GM10248 (cell line): ENCODE measurements around the gene AGBL3.

Experiments
- CTCF ChIA-PET: fragments of 300-600 bp; sonication (Branson Sonifier 250); formaldehyde crosslinking; extraction: SDS; loops from one replicate; lab custom pipeline; 2021; ENCODE audit warnings: antibody characterized with exemption; lab: Yijun Ruan, JAX
- POLR2A ChIA-PET: fragments of 350-650 bp; sonication (Branson Sonifier 250); formaldehyde crosslinking; extraction: SDS; loops from one replicate; lab custom pipeline; 2020; ENCODE audit warnings: antibody characterized with exemption; lab: Yijun Ruan, JAX
- DNase-seq: peaks from one replicate; pipeline ENCODE4 v3.0.0; 2012; ENCODE audit errors: extremely low spot score
- TF ChIP-seq, protein P1 (sequence below): IDR thresholded peaks from 2 replicates; pipeline ENCODE4 v1.5.1; 2012; ENCODE audit warnings: mild to moderate bottlenecking, low read depth; ENCODE audit errors: extremely low read depth, missing control alignments, control extremely low read depth

Gene AGBL3

DNA sequence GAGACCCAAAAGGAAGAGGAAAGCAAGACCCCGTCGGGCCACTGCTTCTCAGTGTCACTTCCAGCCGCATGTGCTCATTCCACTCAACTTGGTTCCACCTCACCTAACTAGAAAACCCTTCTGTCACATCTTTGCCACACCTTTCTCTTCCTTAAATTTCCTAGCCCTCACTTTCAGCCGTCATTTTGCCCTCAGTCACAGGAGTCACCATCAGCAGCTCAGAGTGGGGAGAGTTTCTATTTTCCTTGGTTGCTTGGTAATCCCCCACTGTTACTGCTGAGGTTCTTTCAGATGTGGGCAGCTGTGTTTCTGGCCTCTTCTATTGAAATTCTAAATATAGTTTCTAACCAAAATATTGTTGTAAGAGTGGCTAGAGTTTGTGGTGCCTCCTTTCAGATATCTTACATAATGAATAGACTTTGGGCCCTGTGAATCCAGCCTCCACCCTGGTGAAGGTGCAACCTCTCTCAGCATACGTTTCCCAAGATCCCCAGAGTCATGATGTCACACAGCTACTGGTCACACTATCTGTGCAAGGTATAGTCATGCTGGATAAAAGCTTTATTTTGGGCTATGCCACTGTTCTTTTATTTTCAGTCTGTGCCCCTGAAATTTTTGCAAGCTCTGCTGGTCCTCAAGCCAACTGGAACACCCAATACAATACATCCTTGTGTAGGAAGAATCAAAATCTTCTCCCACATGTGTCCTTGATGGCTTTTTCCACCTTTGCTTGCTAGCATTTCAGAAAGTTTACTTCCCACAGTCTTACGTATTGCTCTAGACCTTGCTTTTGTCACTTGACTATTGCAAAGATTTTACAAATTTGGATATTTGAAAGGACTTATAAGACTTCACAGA is 9.2 kb downstream of the AGBL3 start:
- TF ChIP-seq, protein P1, sequence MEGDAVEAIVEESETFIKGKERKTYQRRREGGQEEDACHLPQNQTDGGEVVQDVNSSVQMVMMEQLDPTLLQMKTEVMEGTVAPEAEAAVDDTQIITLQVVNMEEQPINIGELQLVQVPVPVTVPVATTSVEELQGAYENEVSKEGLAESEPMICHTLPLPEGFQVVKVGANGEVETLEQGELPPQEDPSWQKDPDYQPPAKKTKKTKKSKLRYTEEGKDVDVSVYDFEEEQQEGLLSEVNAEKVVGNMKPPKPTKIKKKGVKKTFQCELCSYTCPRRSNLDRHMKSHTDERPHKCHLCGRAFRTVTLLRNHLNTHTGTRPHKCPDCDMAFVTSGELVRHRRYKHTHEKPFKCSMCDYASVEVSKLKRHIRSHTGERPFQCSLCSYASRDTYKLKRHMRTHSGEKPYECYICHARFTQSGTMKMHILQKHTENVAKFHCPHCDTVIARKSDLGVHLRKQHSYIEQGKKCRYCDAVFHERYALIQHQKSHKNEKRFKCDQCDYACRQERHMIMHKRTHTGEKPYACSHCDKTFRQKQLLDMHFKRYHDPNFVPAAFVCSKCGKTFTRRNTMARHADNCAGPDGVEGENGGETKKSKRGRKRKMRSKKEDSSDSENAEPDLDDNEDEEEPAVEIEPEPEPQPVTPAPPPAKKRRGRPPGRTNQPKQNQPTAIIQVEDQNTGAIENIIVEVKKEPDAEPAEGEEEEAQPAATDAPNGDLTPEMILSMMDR, result no peak
- DNase-seq, result peak; percentile 41
- ChIA-PET CTCF (interaction anchor here (1.9 to 3.0 kb wide), 5 partner anchors 9 to 176 kb away, joined by 5 to 28 read pairs (median 6); partner anchors contain the start of genes AGBL3, CYREN and TMEM140), POLR2A (interaction anchor here (1.4 to 1.9 kb wide), 2 partner anchors 8 to 153 kb away, joined by 4 to 7 read pairs; partner anchors contain the start of genes AGBL3 and TMEM140)

DNA sequence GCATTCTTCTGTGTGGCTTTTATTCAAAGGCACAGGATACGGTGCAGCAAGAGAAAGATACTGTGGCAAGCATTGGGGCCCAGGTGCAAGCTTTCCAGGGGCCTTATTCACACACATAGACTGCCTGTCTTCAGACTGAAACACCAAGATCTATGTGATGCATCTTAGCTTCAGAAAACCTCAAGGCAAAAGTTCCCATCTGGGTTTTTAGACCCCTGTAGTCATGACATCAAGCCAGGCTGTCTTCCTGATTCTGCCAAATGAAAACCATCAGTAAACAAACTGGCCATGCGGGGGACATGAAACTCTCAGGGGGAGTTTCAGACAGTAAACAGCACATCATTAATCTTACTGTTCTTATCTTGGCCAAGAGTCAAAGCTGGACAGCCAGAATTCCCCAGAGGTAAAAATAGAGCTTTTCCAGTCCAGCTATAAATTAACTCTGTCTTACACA is 9.8 kb downstream of the AGBL3 start:
- DNase-seq, result peak; percentile 49
- ChIA-PET POLR2A (interaction anchor here (1.4 to 1.9 kb wide), 2 partner anchors 9 to 152 kb away, joined by 4 to 7 read pairs; partner anchors contain the start of genes AGBL3 and TMEM140), CTCF (interaction anchor here (1.2 to 3.0 kb wide), 6 partner anchors 9 to 175 kb away, joined by 3 to 28 read pairs (median 6); partner anchors contain the start of genes AGBL3, CYREN and TMEM140)
- TF ChIP-seq, protein P1, result no peak

DNA sequence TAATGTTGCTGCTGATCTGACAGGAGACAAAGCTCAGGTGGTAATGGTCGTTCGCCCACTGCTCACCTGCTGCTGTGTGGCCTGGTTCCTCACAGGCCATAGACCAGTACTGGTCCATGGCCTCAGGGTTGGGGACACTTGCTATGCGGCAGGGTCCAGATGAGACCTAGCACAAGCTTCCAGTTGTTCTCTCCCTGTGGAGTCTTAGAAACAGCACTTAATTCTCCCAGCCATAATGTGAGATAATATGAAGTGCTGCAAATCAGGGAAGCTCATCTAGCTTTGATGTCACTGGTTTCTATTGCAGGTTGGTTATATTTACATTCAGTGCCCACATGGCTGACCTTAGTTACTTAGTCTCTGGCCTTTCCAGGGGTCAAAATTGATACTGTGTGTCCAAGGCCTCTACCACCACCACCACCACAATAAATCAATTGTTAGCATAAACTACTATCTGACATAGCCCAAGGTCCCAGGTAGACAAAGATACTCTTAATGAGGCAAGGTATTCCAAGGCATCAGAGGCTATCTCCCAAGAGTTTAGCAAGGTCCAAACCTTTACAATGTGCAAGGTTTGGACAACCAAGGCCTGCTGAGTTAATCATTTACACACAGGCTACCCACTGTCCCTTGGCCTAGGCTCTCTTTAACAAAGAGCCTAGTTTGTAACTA is 11.0 kb downstream of the AGBL3 start:
- TF ChIP-seq, protein P1, result no peak
- CTCF ChIA-PET, result interaction anchor here (1.2 to 3.0 kb wide), 4 partner anchors 11 to 172 kb away, joined by 3 to 28 read pairs (median 6); partner anchors contain the start of gene AGBL3
- POLR2A ChIA-PET, result no interaction called here
- no peak for DNase-seq

DNA sequence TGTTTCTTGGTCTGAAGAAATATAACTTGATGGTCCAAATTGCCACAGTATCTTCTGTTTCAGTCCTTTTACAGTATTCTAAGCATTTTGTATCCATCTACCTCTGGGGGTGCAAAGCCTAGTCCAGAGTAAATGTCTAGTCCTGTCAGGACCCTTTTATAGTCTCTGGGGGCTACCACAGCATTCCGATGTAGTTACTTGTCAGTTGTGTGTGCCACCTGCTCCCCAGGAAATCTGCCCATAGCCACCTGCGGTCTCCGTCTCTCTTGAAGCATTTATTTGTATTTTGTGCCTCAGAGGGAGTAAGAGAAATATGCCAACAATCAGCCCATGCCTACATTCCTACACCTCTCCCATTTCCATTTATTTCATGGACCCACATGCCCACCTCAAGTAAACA is 12.8 kb downstream of the AGBL3 start:
- ChIA-PET CTCF (interaction anchor here (1.1 to 1.5 kb wide), 2 partner anchors 11 to 149 kb away, joined by 3 to 4 read pairs; partner anchors contain the start of gene TMEM140), POLR2A (no interaction called here)
- TF ChIP-seq, protein P1, result no peak
- no peak for DNase-seq

DNA sequence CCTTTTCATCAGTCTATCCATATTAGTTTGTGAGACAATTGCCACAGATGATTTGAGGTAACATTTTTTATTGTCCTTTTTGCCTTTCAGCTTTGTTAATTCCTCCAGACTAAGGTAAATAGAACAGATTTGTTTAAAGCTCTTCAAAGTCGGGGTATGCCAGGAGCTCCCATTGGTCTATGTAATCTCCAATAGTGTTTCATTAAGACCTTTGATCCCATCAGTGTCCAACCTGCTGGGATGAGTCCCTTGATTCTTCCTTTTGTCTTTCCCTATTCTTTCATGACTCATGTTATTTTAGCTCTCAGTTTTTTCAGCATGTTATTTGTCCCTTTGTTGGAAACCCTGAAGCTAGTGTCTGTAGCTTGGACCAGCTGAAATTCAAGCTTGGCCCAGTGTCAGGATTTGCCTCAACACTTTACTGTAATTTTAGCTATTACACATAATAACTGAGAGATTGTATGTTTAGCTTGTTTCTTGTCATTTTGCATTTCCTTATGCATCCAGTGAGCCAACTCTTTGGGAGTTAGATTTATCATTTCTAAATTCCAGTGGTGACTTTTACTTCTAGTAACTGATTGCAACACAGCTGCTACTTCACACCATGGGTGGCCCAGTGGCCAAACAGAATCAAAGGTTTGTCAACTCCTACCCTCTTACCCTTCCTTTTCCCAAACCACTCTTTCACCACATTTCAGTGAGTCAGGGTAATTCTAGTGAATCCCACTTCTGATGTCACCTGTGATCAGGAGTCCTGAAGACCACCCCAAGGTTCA is 15.3 kb downstream of the AGBL3 start:
- POLR2A ChIA-PET, result no interaction called here
- CTCF ChIA-PET, result interaction anchor here (0.9 to 2.6 kb wide), 4 partner anchors 14 to 157 kb away, joined by 3 to 11 read pairs (median 6); partner anchors contain the start of gene AGBL3

More for the DNA sequence above, 15.3 kb downstream of the AGBL3 start:
- DNase-seq, result no peak
- TF ChIP-seq, protein P1, result no peak
